GM10847 (cell line): ENCODE results near the gene SDC3.

Experiments used
- POLR2A ChIP-seq: IDR thresholded peaks from 2 replicates; pipeline ENCODE4 v1.6.1; 2011; ENCODE audit not compliant: insufficient read length; ENCODE audit errors: extremely low read depth

Gene SDC3

GRCh38 chr1:30911059-30911954 is 2.7 kb upstream of the SDC3 start:
- TF ChIP-seq POLR2A: no peak

- TF ChIP-seq POLR2A: no peak
Measured at GRCh38 chr1:30909365-30910068, 959 bp upstream of the SDC3 start.

GRCh38 chr1:30908316-30908695 is 252 bp downstream of the SDC3 start:
- TF ChIP-seq POLR2A: no peak

GRCh38 chr1:30907481-30908315 is 860 bp downstream of the SDC3 start:
- TF ChIP-seq POLR2A: no peak

GRCh38 chr1:30906631-30907441 is 1.7 kb downstream of the SDC3 start:
- no peak for TF ChIP-seq POLR2A

- TF ChIP-seq POLR2A: no peak
Measured at GRCh38 chr1:30905916-30906620, 2.5 kb downstream of the SDC3 start.

GRCh38 chr1:30905403-30905802 is 3.2 kb downstream of the SDC3 start:
- no peak for TF ChIP-seq POLR2A

- TF ChIP-seq POLR2A: no peak
Measured at GRCh38 chr1:30904962-30905335, 3.6 kb downstream of the SDC3 start.

- TF ChIP-seq POLR2A: no peak
Measured at GRCh38 chr1:30904191-30904961, 4.2 kb downstream of the SDC3 start.

GRCh38 chr1:30903343-30904034 is 5.1 kb downstream of the SDC3 start:
- no peak for TF ChIP-seq POLR2A

GRCh38 chr1:30902593-30903290 is 5.8 kb downstream of the SDC3 start:
- TF ChIP-seq POLR2A: no peak
